HCT116 (cell line): ENCODE measurements around the gene ABHD3.
"Not testable (repeated sequence)": the region's sequence is repeated elsewhere in the genome, so short reads cannot be mapped to it uniquely, and the experiment has no call there.

Experiments used
- CTCF ChIP-seq, 3 experiments: fragments of 200-600 bp in 1 of 3; sonication (generic) in 1 of 3; IDR thresholded peaks in 2 of 3; conservative IDR thresholded peaks in 1 of 3; 2 replicates each; pipeline ENCODE4 v1.5.1; 2012 to 2017; ENCODE audit warnings: low read depth in 2 of 3, low read length in 2 of 3, antibody characterized with exemption in 1 of 3, borderline replicate concordance in 1 of 3, control low read depth in 1 of 3, mild to moderate bottlenecking in 1 of 3, mixed read lengths in 1 of 3, mixed run types in 1 of 3, moderate library complexity in 1 of 3; ENCODE audit not compliant: insufficient read depth in 1 of 3
- EGR1 ChIP-seq: IDR thresholded peaks from 2 replicates; pipeline ENCODE4 v1.6.1; 2012; ENCODE audit warnings: low read depth
- POLR2A ChIP-seq: IDR thresholded peaks from 2 replicates; pipeline ENCODE4 v1.7.0; 2011; ENCODE audit warnings: borderline replicate concordance; ENCODE audit not compliant: insufficient read depth, insufficient read length; ENCODE audit errors: extremely low read depth
- REST ChIP-seq: IDR thresholded peaks from 2 replicates; pipeline ENCODE4 v1.6.1; 2012; ENCODE audit warnings: low read depth

GRCh38 chr18:21707130-21707529 is 2.6 kb upstream of the ABHD3 start:
- not testable (repeated sequence) for TF ChIP-seq CTCF (IDR thresholded peaks at IDR 0.05 in 2 of 3, conservative IDR thresholded peaks at IDR 0.05 in 1 of 3; ENCODE audit: borderline replicate concordance in 1 of 3, insufficient read depth in 1 of 3, low read depth in 2 of 3, low read length in 2 of 3); POLR2A; REST; EGR1
